ENCODE results near the gene SAMD5. TPM values are rescaled to one million over a fixed set of nuclear protein-coding genes. Genes with fewer than 3 reads are reported as not detected.
A peak's percentile ranks its signal among the peaks of the same experiment; 100 is the strongest.

SAMD5 gene
- not detected for total RNA-seq

- no peaks in the 10 kb centered on the region for H3K36me3 Mint-ChIP-seq (ENCODE audit: low read depth)
- H3K4me1 Mint-ChIP-seq: peaks cover 19% of the 10 kb centered on the region
- peak within 1 kb of the TSS; percentile 59 for H3K4me3 Mint-ChIP-seq
- H3K27ac Mint-ChIP-seq: no peak within 1 kb of the TSS
- DNase-seq: no peak
- peaks cover 50% of the 10 kb centered on the region for H3K27me3 Mint-ChIP-seq
- POLR2A ChIA-PET: no interaction called here
- H3K9me3 Mint-ChIP-seq: no peaks in the 10 kb centered on the region
- CTCF ChIA-PET: interaction anchor here (1.5 to 1.8 kb wide), 2 partner anchors 657 to 668 kb away, joined by 6 to 12 read pairs; no protein-coding TSS in a partner anchor
Observed at GRCh38 chr6:147508042-147508865, at the start of gene SAMD5. Gene SAMD5, plus strand, starts transcription at chr6:147508690. Its CDS starts 239 bp downstream, at chr6:147508929.

- CTCF ChIA-PET: no interaction called here
- H3K27me3 Mint-ChIP-seq: no peaks in the 10 kb centered on the region
- POLR2A ChIA-PET: no interaction called here
Observed at GRCh38 chr6:147459780-147460179, 48.7 kb upstream of the SAMD5 start.

GRCh38 chr6:147463651-147464050 is 44.8 kb upstream of the SAMD5 start:
- H3K9me3 Mint-ChIP-seq: no peaks in the 10 kb centered on the region
- peaks cover 2% of the 10 kb centered on the region for H3K27me3 Mint-ChIP-seq
- no peaks in the 10 kb centered on the region for H3K4me1 Mint-ChIP-seq
- ChIA-PET CTCF (interaction anchor here (0.7 kb wide), 1 partner anchor 8 kb away, joined by 3 read pairs; no protein-coding TSS in a partner anchor), POLR2A (no interaction called here)
- no peak overlapping the region for H3K4me3 Mint-ChIP-seq
- no peak for DNase-seq
- no peak overlapping the region for H3K27ac Mint-ChIP-seq
- H3K36me3 Mint-ChIP-seq (ENCODE audit: low read depth): no peaks in the 10 kb centered on the region

More at GRCh38 chr6:147459780-147460179, 48.7 kb upstream of the SAMD5 start:
- no peaks in the 10 kb centered on the region for H3K36me3 Mint-ChIP-seq (ENCODE audit: low read depth)
- DNase-seq: no peak
- H3K27ac Mint-ChIP-seq: no peak overlapping the region
- H3K9me3 Mint-ChIP-seq: no peaks in the 10 kb centered on the region
- no peaks in the 10 kb centered on the region for H3K4me1 Mint-ChIP-seq
- no peak overlapping the region for H3K4me3 Mint-ChIP-seq

- H3K9me3 Mint-ChIP-seq: no peaks in the 10 kb centered on the region
- ChIA-PET CTCF (no interaction called here), POLR2A (no interaction called here)
- H3K36me3 Mint-ChIP-seq (ENCODE audit: low read depth): no peaks in the 10 kb centered on the region
- no peak overlapping the region for H3K27ac Mint-ChIP-seq
- H3K4me3 Mint-ChIP-seq: no peak overlapping the region
- no peak for DNase-seq
- peaks cover 2% of the 10 kb centered on the region for H3K27me3 Mint-ChIP-seq
- H3K4me1 Mint-ChIP-seq: no peaks in the 10 kb centered on the region
Observed at GRCh38 chr6:147467428-147467827, 41.1 kb upstream of the SAMD5 start.

- DNase-seq: no peak
- Mint-ChIP-seq H3K4me3 (no peak overlapping the region), H3K9me3 (no peaks in the 10 kb centered on the region), H3K27ac (no peak overlapping the region), H3K27me3 (peaks cover 2% of the 10 kb centered on the region), H3K4me1 (no peaks in the 10 kb centered on the region), H3K36me3 (ENCODE audit: low read depth) (no peaks in the 10 kb centered on the region)
- CTCF ChIA-PET: no interaction called here
- POLR2A ChIA-PET: no interaction called here
Observed at GRCh38 chr6:147467886-147468285, 40.6 kb upstream of the SAMD5 start.

GRCh38 chr6:147468634-147469033 is 39.9 kb upstream of the SAMD5 start:
- no peaks in the 10 kb centered on the region for H3K4me1 Mint-ChIP-seq

GRCh38 chr6:147479857-147480256 is 28.6 kb upstream of the SAMD5 start:
- Mint-ChIP-seq H3K36me3 (ENCODE audit: low read depth) (no peaks in the 10 kb centered on the region), H3K27me3 (no peaks in the 10 kb centered on the region), H3K4me3 (no peak overlapping the region), H3K4me1 (no peaks in the 10 kb centered on the region), H3K9me3 (no peaks in the 10 kb centered on the region), H3K27ac (no peak overlapping the region)
- ChIA-PET POLR2A (no interaction called here), CTCF (no interaction called here)
- DNase-seq: no peak

More at GRCh38 chr6:147468634-147469033, 39.9 kb upstream of the SAMD5 start:
- ChIA-PET CTCF (no interaction called here), POLR2A (no interaction called here)
- Mint-ChIP-seq H3K4me3 (no peak overlapping the region), H3K27me3 (peaks cover 2% of the 10 kb centered on the region), H3K36me3 (ENCODE audit: low read depth) (no peaks in the 10 kb centered on the region), H3K9me3 (no peaks in the 10 kb centered on the region), H3K27ac (no peak overlapping the region)
- no peak for DNase-seq

- Mint-ChIP-seq H3K4me1 (no peaks in the 10 kb centered on the region), H3K27me3 (no peaks in the 10 kb centered on the region), H3K9me3 (no peaks in the 10 kb centered on the region), H3K36me3 (ENCODE audit: low read depth) (no peaks in the 10 kb centered on the region), H3K27ac (no peak overlapping the region), H3K4me3 (no peak overlapping the region)
- ChIA-PET POLR2A (no interaction called here), CTCF (no interaction called here)
- no peak for DNase-seq
Observed at GRCh38 chr6:147486683-147487082, 21.8 kb upstream of the SAMD5 start.

- ChIA-PET CTCF (no interaction called here), POLR2A (no interaction called here)
- no peak overlapping the region for H3K4me3 Mint-ChIP-seq
- no peak for DNase-seq
- H3K4me1 Mint-ChIP-seq: no peaks in the 10 kb centered on the region
- H3K9me3 Mint-ChIP-seq: peaks cover 5% of the 10 kb centered on the region
- no peaks in the 10 kb centered on the region for H3K36me3 Mint-ChIP-seq (ENCODE audit: low read depth)
- H3K27ac Mint-ChIP-seq: no peak overlapping the region
- H3K27me3 Mint-ChIP-seq: peaks cover 12% of the 10 kb centered on the region
Observed at GRCh38 chr6:147497472-147497871, 11.0 kb upstream of the SAMD5 start.

- CTCF ChIA-PET: no interaction called here
- Mint-ChIP-seq H3K9me3 (peaks cover 2% of the 10 kb centered on the region), H3K27ac (no peak overlapping the region), H3K27me3 (peaks cover 35% of the 10 kb centered on the region), H3K4me3 (no peak overlapping the region), H3K36me3 (ENCODE audit: low read depth) (no peaks in the 10 kb centered on the region), H3K4me1 (peaks cover 12% of the 10 kb centered on the region)
- POLR2A ChIA-PET: no interaction called here
- no peak for DNase-seq
Observed at GRCh38 chr6:147503587-147503986, 4.9 kb upstream of the SAMD5 start.

- H3K27me3 Mint-ChIP-seq: peaks cover 38% of the 10 kb centered on the region
- H3K36me3 Mint-ChIP-seq (ENCODE audit: low read depth): no peaks in the 10 kb centered on the region
- no peak for DNase-seq
- no peaks in the 10 kb centered on the region for H3K9me3 Mint-ChIP-seq
- peaks cover 19% of the 10 kb centered on the region for H3K4me1 Mint-ChIP-seq
- CTCF ChIA-PET: interaction anchor here (1.0 kb wide), 1 partner anchor 659 kb away, joined by 3 read pairs; no protein-coding TSS in a partner anchor
- H3K27ac Mint-ChIP-seq: no peak overlapping the region
- no peak overlapping the region for H3K4me3 Mint-ChIP-seq
- POLR2A ChIA-PET: no interaction called here
Observed at GRCh38 chr6:147504848-147505247, 3.6 kb upstream of the SAMD5 start.

GRCh38 chr6:147506704-147507114 is 1.8 kb upstream of the SAMD5 start:
- Mint-ChIP-seq H3K4me1 (peaks cover 19% of the 10 kb centered on the region), H3K27me3 (peaks cover 45% of the 10 kb centered on the region), H3K9me3 (no peaks in the 10 kb centered on the region), H3K36me3 (ENCODE audit: low read depth) (no peaks in the 10 kb centered on the region), H3K27ac (no peak overlapping the region), H3K4me3 (no peak overlapping the region)
- POLR2A ChIA-PET: no interaction called here
- DNase-seq: peak; percentile 50
- CTCF ChIA-PET: interaction anchor here (0.5 to 1.8 kb wide), 8 partner anchors 15 to 958 kb away, joined by 3 to 12 read pairs (median 4); no protein-coding TSS in a partner anchor

GRCh38 chr6:147507162-147508041 is 1.1 kb upstream of the SAMD5 start:
- no peak for DNase-seq
- POLR2A ChIA-PET: no interaction called here
- CTCF ChIA-PET: interaction anchor here (0.5 to 1.8 kb wide), 8 partner anchors 14 to 957 kb away, joined by 3 to 12 read pairs (median 4); no protein-coding TSS in a partner anchor

More at GRCh38 chr6:147507162-147508041, 1.1 kb upstream of the SAMD5 start:
- peaks cover 19% of the 10 kb centered on the region for H3K4me1 Mint-ChIP-seq
- H3K36me3 Mint-ChIP-seq (ENCODE audit: low read depth): no peaks in the 10 kb centered on the region
- H3K27ac Mint-ChIP-seq: no peak overlapping the region
- peaks cover 50% of the 10 kb centered on the region for H3K27me3 Mint-ChIP-seq
- H3K9me3 Mint-ChIP-seq: no peaks in the 10 kb centered on the region
- H3K4me3 Mint-ChIP-seq: peak overlapping the region; percentile 52

Measured in activated CD4-positive, alpha-beta memory T cell treated with anti-CD3 and anti-CD28 coated beads, Interleukin-2, amount 10 ng/mL, durations not matched to agents 7 days and 5 days (primary cell).